NCI-H2107 (cell line): ENCODE results near the gene CLBA1.

Source experiments
- DNase-seq: peaks from one replicate; lab custom pipeline; 2025; lab: John Stamatoyannopoulos, UW

The CLBA1 gene

DNA sequence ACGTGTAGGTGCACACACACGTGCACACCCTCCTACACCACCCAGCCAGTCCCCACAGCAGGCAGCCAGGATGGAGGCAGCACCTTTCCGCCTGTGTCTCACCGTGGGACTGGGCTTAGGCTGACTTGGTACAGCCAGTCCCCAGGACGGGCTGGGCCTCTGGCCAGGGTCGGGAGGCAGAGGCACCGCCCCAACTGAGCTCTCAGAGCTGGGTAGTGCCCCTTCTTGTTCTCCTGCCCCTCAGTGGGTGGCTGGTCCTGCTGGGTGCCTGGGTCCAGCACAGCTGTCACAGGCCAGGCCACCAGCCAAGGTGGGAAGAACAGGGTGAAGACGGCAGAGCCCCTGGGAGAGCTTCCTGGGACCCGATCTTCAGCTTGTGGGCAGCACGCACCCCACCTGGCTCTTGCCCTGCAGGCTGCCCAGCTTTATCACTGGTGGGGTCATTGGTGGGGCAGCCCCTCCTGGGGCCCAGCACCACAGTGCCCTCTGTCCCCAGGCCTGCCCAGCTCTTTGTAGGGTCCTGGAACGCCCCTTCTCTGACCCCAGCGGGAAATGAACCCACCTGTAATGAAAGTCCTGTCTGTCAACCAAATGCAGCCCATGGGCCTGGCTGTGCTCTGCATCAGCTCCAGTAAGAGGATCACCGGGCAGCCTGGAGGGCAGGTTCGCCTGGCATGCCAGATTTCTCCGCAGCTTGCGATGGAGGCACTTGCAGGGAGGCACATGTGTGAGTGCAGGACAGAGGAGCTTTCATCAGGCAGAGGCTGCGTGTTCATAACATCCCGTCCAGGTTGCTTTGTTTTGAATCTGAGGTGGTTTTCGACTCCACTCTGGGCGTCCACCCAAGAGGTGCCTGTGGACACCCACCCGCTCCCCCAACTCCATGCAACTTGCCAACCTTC, 20.6 kb downstream of the CLBA1 start:
- no peak for DNase-seq

DNA sequence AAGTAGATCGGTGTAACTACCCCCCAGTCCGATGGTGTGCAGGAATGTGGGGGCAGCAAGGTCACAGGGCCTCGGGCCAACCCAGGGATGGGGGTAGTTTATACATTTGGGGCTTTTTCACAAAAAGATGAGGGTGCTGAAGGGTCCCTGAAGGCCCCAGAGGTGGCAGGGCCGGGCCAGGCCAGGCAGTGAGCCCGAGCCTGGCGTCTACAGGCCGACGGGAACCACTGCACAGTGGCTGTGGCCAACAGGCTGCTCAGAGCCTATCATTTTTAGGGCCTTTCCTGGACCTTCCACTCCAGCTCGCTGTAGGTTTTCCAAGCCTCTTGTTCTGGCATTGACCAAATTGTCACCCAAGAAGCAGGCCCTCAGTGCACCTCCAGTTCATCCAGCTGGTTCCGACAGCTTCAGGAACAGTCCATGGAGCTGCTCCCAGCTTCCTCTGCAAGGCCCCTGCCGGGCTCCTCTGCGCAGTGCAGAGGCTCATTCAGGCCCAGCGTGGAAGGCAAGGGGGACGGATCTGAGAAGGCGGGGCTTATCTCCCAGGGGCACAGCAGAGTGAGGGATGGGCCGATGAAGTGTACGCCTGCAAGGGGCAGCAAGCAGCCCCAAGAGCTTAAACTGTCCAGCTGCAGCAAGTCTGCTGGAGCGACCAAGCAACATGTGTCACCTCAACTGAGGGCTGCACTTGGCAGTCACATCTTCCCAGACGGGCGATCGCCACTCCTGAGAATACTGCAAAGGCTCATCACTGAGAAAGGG, 21.4 kb downstream of the CLBA1 start:
- DNase-seq = no peak

DNA sequence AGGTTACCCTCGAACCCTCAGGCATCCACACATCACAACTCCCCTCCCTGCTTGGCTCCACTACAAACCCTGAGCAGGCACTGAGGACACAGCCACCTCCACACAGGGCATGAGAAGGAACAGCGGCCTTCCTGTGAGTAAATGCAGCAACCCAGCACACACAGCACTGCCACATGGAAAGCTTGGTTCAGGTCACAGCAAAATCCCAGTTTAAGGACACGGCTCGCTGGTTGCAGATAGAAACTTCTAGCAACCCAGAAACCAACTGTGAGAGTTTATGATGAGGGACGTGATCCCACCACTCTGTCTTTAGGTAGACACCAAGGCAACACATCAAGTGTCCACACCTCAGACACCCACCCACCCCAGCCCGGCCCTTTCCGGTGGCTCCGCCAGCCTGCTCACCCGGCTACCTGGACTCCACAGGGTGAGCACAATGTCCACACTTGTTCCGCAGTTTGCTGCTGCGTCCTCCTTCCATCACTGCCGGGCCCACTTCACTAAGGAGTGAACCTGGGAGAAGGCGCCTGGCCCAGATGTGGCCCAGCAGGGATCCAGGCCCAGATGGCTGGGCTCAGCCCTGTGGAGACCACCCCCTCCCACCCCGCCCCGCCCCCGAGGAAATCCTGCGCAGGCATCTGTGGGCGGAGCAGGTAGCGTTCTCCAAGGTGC, 22.1 kb downstream of the CLBA1 start:
- DNase-seq = no peak

- no peak for DNase-seq
Measured at GRCh38 chr14:105010106-105010505, 24.5 kb downstream of the CLBA1 start.

GRCh38 chr14:105010891-105011291, 25.3 kb downstream of the CLBA1 start:
- DNase-seq = no peak

DNA sequence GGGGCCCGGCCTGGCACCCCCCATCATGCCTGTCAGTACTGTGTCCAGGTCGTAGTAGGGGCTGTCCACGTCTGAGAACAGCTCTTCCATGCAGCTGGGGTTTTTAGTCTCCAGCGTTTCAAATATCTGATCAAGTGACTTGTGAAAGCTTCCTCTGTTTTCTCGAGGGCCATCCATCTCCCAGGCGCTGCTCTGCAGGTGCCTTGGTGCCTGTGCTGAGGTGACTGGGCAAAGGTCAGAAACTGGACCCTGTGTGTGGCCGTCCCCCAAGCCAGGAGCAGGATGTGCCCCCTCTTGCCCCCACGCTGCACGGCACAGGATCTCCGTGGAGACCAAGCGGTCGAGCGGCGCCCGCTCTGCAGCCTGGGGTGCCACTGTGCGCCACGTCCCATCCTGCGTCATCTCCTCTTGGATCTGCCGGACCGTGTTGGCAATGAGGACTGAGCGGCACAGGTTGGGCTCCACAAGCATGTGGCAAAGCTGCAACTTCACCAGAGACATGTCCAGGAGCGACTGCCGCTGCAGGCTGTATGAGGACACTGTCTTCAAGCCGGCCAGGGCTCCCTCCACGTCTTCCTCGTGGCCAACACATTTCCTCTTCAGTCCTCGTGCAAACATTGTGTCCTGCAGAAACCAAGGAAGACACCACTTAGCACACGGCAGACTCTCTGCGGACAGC, 25.9 kb downstream of the CLBA1 start:
- DNase-seq = no peak

DNA sequence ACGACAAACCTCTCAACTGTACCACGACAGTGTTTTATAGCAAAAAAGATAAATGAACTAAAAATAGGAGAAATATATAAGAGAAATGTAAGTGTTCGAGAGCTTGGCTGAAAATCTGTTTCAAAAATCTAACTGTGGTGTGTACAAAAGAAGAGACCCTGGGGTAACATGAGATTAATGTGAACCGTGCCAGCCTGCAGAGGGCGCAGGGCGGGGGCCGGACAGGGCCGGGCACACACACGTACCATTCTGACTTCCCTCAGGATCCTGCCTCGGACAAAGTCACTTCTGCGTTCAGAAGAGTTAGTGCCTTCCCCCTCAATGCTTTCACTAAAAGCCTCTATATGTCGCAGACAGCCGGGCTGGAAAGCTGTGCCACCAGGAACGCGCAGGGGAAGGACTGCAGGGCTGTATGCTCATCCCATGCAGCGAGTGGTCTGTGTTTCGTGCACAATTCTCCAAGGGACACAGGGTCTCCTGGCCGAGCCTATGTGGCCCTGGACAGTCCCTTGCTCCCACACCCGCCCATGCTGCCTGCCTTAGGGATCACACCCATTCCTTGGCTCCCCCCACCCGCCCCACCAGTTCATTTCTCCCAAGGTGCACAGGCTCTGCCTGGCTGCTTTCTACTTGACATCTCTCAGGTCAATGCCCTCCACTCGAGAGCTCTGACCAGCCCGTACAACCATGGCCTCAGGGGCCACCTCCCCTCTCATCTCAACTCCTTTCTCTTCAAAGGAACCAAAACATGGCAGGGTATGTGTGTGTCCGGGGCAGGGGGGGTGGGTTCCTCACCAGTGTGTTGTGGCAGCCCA, 26.8 kb downstream of the CLBA1 start:
- DNase-seq = no peak

- no peak for DNase-seq
Measured at GRCh38 chr14:105013150-105013785, 27.7 kb downstream of the CLBA1 start.

DNA sequence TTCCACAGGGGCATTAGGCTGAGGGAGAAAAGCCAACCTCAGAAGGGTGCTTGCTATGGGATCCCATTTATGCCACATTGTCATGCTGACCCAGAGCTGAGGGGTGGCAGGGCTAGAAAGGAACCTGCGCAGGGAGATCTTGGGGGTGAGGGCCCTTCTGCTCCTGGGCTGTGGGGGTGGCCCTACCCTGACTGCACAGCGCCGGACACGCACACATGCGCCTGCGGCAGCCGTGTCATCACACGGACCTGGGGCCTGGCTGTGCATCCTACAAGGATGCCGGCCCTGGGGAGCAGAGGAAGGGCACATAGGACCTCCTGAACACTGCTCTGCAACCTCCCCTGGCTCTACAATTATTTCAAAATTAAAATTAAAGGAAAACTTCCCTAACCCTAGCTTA, 28.4 kb downstream of the CLBA1 start:
- DNase-seq = no peak

DNA sequence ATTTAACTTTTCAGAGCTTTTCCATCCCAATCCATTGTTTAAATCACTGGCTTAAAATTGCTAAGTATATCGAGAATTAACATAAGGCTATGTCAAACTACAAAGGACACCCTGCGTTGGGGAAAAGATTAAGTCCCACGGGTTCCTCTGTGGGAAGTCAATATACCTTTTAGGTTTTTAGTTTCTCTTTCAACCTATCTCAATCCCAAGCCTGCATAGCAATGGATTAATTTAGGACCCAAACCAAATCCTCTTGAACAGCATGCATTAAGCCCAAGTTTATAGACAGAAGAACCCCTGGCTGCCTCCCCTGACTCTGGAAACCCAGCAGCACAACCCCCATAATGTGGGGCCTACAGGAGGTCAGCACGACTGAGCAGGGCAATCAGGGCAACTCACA, 29.0 kb downstream of the CLBA1 start:
- no peak for DNase-seq

DNA sequence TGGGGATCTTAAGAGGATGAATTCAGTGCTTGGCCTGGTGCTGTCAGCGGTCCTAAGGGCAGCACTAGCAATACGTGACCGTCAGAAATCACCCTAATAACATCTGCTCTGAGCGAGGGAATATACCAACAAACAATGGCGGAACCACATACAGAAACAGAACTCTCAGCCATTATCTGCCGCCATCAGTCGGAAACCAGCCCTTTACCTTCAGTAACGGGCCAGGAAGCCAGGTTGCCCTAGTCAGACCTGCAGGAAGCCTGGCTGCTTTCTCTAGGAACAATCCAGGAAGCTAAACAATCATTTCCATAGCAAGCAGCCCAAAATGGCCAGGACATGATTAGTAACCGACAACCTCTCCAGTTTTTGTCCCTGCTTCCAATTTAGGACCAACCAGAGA, 29.7 kb downstream of the CLBA1 start:
- no peak for DNase-seq

GRCh38 chr14:105015905-105016304, 30.3 kb downstream of the CLBA1 start:
- DNase-seq = no peak

- no peak for DNase-seq
Measured at GRCh38 chr14:105018414-105018813, 32.8 kb downstream of the CLBA1 start.

GRCh38 chr14:105019861-105020814, 34.5 kb downstream of the CLBA1 start:
- no peak for DNase-seq

GRCh38 chr14:105020815-105021655, 35.4 kb downstream of the CLBA1 start, which contains the start of gene CDCA4:
Gene CDCA4 (minus strand): TSS chr14:105021083. CDS start chr14:105011929, 9,154 bp downstream.
- peak; percentile 99 for DNase-seq

GRCh38 chr14:105021656-105022275, 36.2 kb downstream of the CLBA1 start:
- DNase-seq = peak; percentile 60

GRCh38 chr14:105022276-105022670, 36.7 kb downstream of the CLBA1 start:
- DNase-seq = no peak

GRCh38 chr14:105023144-105023543, 37.6 kb downstream of the CLBA1 start:
- no peak for DNase-seq
